Body of pancreas (tissue), 4 donors: Measurements from ENCODE around the gene ADGRL3. TPM values are rescaled to one million over a fixed set of nuclear protein-coding genes. Genes with fewer than 3 reads are reported as not detected.

Experiments
- ATAC-seq: fragments of 150-250 bp; one replicate; pipeline ENCODE4 v1.9.1; 2016
- DNase-seq, 4 donors: peaks; one replicate each; pipeline ENCODE4 v3.0.0-alpha.2; 2019
- H3K27ac ChIP-seq, 4 donors: fragments of 200-600 bp; sonication (generic); 1 replicate in 3 of 4; 2 replicates in 1 of 4; pipeline versions ENCODE4 v1.5.1 to v1.6.1; 2016 to 2019; ENCODE audit warnings: mild to moderate bottlenecking in 1 of 4, mixed read lengths in 1 of 4, moderate library complexity in 1 of 4
- H3K27me3 ChIP-seq, 2 donors: fragments of 200-600 bp; sonication (generic); one replicate each; pipeline ENCODE4 v1.6.0; 2016; ENCODE audit warnings: mild to moderate bottlenecking in 1 of 2
- H3K36me3 ChIP-seq, 2 donors: fragments of 200-600 bp; sonication (generic); replicated peaks in 1 of 2; 2 replicates each; pipeline ENCODE4 v1.5.1; 2016; ENCODE audit warnings: low read depth in 2 of 2; ENCODE audit not compliant: insufficient read depth in 1 of 2
- H3K4me1 ChIP-seq: fragments of 200-600 bp; sonication (generic); one replicate; pipeline ENCODE4 v1.6.0; 2016
- H3K4me3 ChIP-seq, 2 donors: fragments of 200-600 bp; sonication (generic); 1 replicate in 1 of 2; 2 replicates in 1 of 2; pipeline ENCODE4 v1.5.1; 2016 to 2019
- H3K9me3 ChIP-seq, 3 donors: fragments of 200-600 bp; sonication (generic); 1 replicate in 2 of 3; 2 replicates in 1 of 3; pipeline ENCODE4 v1.5.1; 2016
- POLR2A ChIP-seq, 3 donors: fragments of 450-650 bp; IDR thresholded peaks; one replicate each; pipeline ENCODE4 v1.6.1; 2016; ENCODE audit warnings: antibody characterized with exemption in 3 of 3, mild to moderate bottlenecking in 2 of 3
- WGBS, 2 donors: methylation state at CpG; one replicate each; pipeline ENCODE4 v1.1.5; 2017; 5-methylcytosine and 5-hydroxymethylcytosine counted together
- intact Hi-C: fragments of 100-400 bp; cut with DNase I; formaldehyde crosslinking; loops from one replicate; pipeline ENCODE4 v1.15.1; 2023
- total RNA-seq, 2 donors: library from RNA; depleted of rRNA; stranded (reverse); fragments of >200 nt; gene quantifications; one replicate each; pipeline ENCODE4 v1.1.0, GENCODE V29; 2016
- TF ChIP-seq, protein P1 (sequence below), 7 experiments: fragments of 450-650 bp in 4 of 7; fragments of 200-600 bp in 3 of 7; sonication (generic) in 3 of 7; IDR thresholded peaks; one replicate each; pipeline ENCODE4 v1.5.1; 2016 to 2019; ENCODE audit warnings: antibody characterized with exemption in 7 of 7

ADGRL3 gene
- total RNA-seq, 2 donors from 2014 or later = 0.33 to 1.0 TPM

DNA sequence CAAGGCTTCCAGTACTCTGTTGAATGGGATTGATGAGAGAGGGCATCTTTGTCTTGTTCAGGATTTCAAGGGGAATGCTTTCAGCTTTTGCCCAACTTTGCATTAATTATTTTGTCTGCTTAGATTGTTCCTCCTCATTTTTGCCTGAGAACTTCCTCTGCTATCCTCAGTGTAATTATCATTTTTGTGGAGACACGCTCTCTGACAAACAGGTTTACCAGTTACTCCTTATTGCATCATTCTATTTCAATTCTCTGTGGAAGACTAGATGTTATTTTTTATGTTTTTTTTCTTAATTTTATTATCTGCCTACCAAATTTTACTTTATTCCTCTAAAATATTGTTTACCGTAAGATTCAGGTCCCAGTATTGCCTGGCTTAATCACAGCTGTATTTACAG is 349.2 kb downstream of the ADGRL3 start:
- H3K4me3 ChIP-seq = no peak overlapping the region
- TF ChIP-seq POLR2A (IDR thresholded peaks at IDR 0.05) = no peak
- TF ChIP-seq, protein P1, sequence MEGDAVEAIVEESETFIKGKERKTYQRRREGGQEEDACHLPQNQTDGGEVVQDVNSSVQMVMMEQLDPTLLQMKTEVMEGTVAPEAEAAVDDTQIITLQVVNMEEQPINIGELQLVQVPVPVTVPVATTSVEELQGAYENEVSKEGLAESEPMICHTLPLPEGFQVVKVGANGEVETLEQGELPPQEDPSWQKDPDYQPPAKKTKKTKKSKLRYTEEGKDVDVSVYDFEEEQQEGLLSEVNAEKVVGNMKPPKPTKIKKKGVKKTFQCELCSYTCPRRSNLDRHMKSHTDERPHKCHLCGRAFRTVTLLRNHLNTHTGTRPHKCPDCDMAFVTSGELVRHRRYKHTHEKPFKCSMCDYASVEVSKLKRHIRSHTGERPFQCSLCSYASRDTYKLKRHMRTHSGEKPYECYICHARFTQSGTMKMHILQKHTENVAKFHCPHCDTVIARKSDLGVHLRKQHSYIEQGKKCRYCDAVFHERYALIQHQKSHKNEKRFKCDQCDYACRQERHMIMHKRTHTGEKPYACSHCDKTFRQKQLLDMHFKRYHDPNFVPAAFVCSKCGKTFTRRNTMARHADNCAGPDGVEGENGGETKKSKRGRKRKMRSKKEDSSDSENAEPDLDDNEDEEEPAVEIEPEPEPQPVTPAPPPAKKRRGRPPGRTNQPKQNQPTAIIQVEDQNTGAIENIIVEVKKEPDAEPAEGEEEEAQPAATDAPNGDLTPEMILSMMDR (IDR thresholded peaks at IDR 0.05) = no peak
- H3K36me3 ChIP-seq = no peaks in the 10 kb centered on the region
- no peaks in the 10 kb centered on the region for H3K9me3 ChIP-seq
- DNase-seq (no peak), ATAC-seq (no peak)
- H3K4me1 ChIP-seq = no peaks in the 10 kb centered on the region
- intact Hi-C loops = no loop called here
- 86 to 95% methylated on average over 2 of the region's 2 CpGs for WGBS, 2 donors
- no peaks in the 10 kb centered on the region for H3K27me3 ChIP-seq
- no peak overlapping the region for H3K27ac ChIP-seq

DNA sequence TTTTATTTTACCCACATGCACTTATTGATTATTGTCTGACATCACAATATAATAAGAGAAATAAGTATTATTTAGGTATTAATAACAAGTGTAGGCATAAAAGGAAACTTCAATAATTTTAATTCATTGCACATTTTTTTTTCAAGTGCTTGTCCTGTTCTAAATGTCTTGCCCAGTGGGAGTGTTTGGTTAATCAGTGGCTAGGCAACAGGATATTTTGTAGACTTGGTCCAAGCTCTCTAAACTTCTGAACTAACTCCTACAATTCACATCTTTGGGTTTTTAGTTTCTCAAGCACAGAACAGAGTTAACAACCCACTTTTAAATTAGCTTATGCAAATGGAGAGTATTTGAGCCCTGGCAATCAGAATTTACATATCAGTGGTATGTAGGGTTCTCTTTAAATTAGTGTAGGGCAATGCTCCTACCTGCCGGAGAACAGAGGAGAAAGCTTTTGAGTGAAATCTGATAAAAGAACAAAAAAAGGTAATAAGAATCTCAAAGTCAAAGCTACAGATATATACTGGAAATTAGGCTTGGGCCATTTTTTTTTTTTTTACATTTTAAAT is 353.5 kb downstream of the ADGRL3 start:
- Histone ChIP-seq H3K27ac (no peak overlapping the region), H3K4me3 (no peak overlapping the region), H3K27me3 (no peaks in the 10 kb centered on the region), H3K36me3 (no peaks in the 10 kb centered on the region), H3K4me1 (no peaks in the 10 kb centered on the region), H3K9me3 (no peaks in the 10 kb centered on the region)
- TF ChIP-seq, protein P1 (IDR thresholded peaks at IDR 0.05) = no peak
- no peak for TF ChIP-seq POLR2A (IDR thresholded peaks at IDR 0.05)
- intact Hi-C loops = no loop called here
- no peak for ATAC-seq
- WGBS, 2 donors = 62 to 87% methylated on average over 1 of the region's 1 CpG
- DNase-seq = no peak

DNA sequence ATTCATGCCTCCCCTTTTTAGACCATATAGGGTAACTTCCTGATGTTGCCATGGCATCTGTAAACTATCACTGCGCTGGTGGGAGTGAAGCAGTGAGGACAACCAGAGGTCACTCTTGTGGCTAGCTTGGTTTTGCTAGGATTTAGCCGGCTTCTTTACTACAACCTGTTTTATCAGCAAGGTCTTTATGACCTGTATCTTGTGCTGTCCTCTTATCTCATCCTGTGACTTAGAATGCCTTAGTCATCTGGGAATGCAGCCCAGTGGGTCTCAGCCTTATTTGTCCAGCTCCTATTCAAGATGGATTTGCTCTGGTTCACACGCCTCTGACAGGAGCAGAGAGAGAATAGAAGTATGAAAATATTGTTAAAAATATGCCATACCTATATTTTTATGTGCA is 355.7 kb downstream of the ADGRL3 start:
- H3K27me3 ChIP-seq = no peaks in the 10 kb centered on the region
- no peaks in the 10 kb centered on the region for H3K36me3 ChIP-seq
- no peak overlapping the region for H3K27ac ChIP-seq
- intact Hi-C loops = no loop called here
- ATAC-seq (no peak), DNase-seq (no peak)
- TF ChIP-seq, protein P1 (IDR thresholded peaks at IDR 0.05) = no peak
- TF ChIP-seq POLR2A (IDR thresholded peaks at IDR 0.05) = no peak
- H3K9me3 ChIP-seq = no peaks in the 10 kb centered on the region
- H3K4me1 ChIP-seq = no peaks in the 10 kb centered on the region
- H3K4me3 ChIP-seq = no peak overlapping the region
- WGBS, 2 donors = 13 to 27% methylated on average over 3 of the region's 3 CpGs

DNA sequence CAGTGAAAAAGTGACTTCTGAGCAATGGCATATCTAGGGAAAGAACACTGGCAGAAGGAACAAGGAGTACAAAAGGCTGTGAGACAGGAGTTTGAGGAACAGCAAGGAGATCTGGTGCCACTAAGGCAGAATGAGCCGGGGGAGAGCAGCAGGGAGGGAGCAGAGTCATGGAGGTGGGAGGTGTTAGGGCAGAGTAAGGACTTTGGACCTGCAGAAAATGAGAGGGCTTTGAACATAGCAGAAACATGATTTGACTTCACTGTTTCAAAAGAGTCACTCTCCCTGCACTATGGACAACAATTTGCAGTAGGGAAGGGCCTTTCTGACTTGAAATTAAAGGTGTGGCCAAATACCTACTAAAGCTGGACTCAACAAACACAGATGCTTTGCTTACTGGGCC is 356.2 kb downstream of the ADGRL3 start:
- Histone ChIP-seq H3K4me1 (no peaks in the 10 kb centered on the region), H3K4me3 (no peak overlapping the region), H3K9me3 (no peaks in the 10 kb centered on the region), H3K27ac (no peak overlapping the region), H3K27me3 (no peaks in the 10 kb centered on the region), H3K36me3 (no peaks in the 10 kb centered on the region)
- TF ChIP-seq, protein P1 (IDR thresholded peaks at IDR 0.05) = no peak
- TF ChIP-seq POLR2A (IDR thresholded peaks at IDR 0.05) = no peak
- ATAC-seq (no peak), DNase-seq (no peak)
- intact Hi-C loops = no loop called here
- WGBS, 2 donors = 29 to 35% methylated on average over 1 of the region's 1 CpG

DNA sequence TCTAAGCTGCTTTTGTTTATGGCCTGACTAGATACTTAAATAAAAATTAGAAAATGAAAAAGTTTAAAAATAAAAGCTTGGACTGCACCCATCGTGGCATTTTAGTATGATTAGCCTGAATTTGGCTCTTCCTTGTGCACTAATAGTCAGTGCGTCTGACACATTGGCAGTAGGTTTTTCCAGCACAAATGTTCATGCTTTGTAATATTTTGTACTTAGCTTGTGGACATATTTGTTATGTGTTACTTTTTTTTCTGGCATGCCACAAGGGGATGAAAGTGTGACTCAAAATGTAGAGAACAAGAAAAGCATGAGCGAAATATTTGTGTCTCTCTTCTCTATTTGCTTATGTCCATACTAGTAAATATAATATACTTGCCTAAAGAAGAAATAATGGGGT is 359.3 kb downstream of the ADGRL3 start:
- Histone ChIP-seq H3K9me3 (no peaks in the 10 kb centered on the region), H3K4me3 (no peak overlapping the region), H3K4me1 (no peaks in the 10 kb centered on the region), H3K27ac (no peak overlapping the region), H3K36me3 (no peaks in the 10 kb centered on the region), H3K27me3 (no peaks in the 10 kb centered on the region)
- intact Hi-C loops = no loop called here
- ATAC-seq (no peak), DNase-seq (no peak)
- 70 to 76% methylated on average over 3 of the region's 3 CpGs for WGBS, 2 donors
- no peak for TF ChIP-seq POLR2A (IDR thresholded peaks at IDR 0.05)
- TF ChIP-seq, protein P1 (IDR thresholded peaks at IDR 0.05) = no peak
